ENCODE measurements around the gene SPATA2L.

Gene SPATA2L

GRCh38 chr16:89661215-89661614 lies 40.3 kb downstream of the SPATA2L start:
- Histone ChIP-seq H3K27me3 (no peaks in the 10 kb centered on the region), H3K4me3 (ENCODE audit: low read depth in 1 of 2, low read length in 1 of 2) (no peak overlapping the region), H3K9me3 (no peaks in the 10 kb centered on the region), H3K4me1 (ENCODE audit: control insufficient read depth in 1 of 2, insufficient read depth in 1 of 2, low read depth in 1 of 2, low read length in 1 of 2) (peaks cover 16 to 17% of the 10 kb centered on the region in 2 experiments), H3K27ac (no peak overlapping the region), H3K36me3 (peaks cover 3% of the 10 kb centered on the region)
- no peak for TF ChIP-seq CTCF (IDR thresholded peaks at IDR 0.05)

- peaks cover 16 to 17% of the 10 kb centered on the region in 2 experiments for H3K4me1 ChIP-seq (ENCODE audit: control insufficient read depth in 1 of 2, insufficient read depth in 1 of 2, low read depth in 1 of 2, low read length in 1 of 2)
- no peak for TF ChIP-seq CTCF (IDR thresholded peaks at IDR 0.05)
- H3K9me3 ChIP-seq = no peaks in the 10 kb centered on the region
- H3K27ac ChIP-seq = no peak overlapping the region
- H3K4me3 ChIP-seq (ENCODE audit: low read depth in 1 of 2, low read length in 1 of 2) = no peak overlapping the region
- peaks cover 3% of the 10 kb centered on the region for H3K36me3 ChIP-seq
- no peaks in the 10 kb centered on the region for H3K27me3 ChIP-seq
Measured at GRCh38 chr16:89660146-89660545, 41.4 kb downstream of the SPATA2L start.

- Histone ChIP-seq H3K27me3 (no peaks in the 10 kb centered on the region), H3K4me1 (ENCODE audit: control insufficient read depth in 1 of 2, insufficient read depth in 1 of 2, low read depth in 1 of 2, low read length in 1 of 2) (peaks cover 16 to 17% of the 10 kb centered on the region in 2 experiments), H3K9me3 (no peaks in the 10 kb centered on the region), H3K4me3 (ENCODE audit: low read depth in 1 of 2, low read length in 1 of 2) (peak overlapping the region; percentile 82 to 99), H3K36me3 (peaks cover 14% of the 10 kb centered on the region), H3K27ac (peak overlapping the region; percentile 89)
- TF ChIP-seq CTCF (IDR thresholded peaks at IDR 0.05) = no peak
Measured at GRCh38 chr16:89658221-89658879, 43.2 kb downstream of the SPATA2L start.

GRCh38 chr16:89657442-89658220 lies 43.9 kb downstream of the SPATA2L start, which contains the start of the genes CHMP1A and SPATA33:
CHMP1A (minus strand) TSS chr16:89657708; CDS start chr16:89657588, 120 bp downstream.
SPATA33 (plus strand) TSS chr16:89657836; CDS start chr16:89657912, 76 bp downstream.
- Histone ChIP-seq H3K4me1 (ENCODE audit: control insufficient read depth in 1 of 2, insufficient read depth in 1 of 2, low read depth in 1 of 2, low read length in 1 of 2) (peaks cover 16 to 17% of the 10 kb centered on the region in 2 experiments), H3K36me3 (peaks cover 20% of the 10 kb centered on the region), H3K27ac (peak within 1 kb of the TSS; percentile 89), H3K4me3 (ENCODE audit: low read depth in 1 of 2, low read length in 1 of 2) (peak within 1 kb of the TSS; percentile 82 to 99), H3K27me3 (no peaks in the 10 kb centered on the region), H3K9me3 (no peaks in the 10 kb centered on the region)
- peak; percentile 6 for TF ChIP-seq CTCF (IDR thresholded peaks at IDR 0.05)

- Histone ChIP-seq H3K36me3 (peaks cover 28% of the 10 kb centered on the region), H3K4me1 (ENCODE audit: control insufficient read depth in 1 of 2, insufficient read depth in 1 of 2, low read depth in 1 of 2, low read length in 1 of 2) (peaks cover 16 to 17% of the 10 kb centered on the region in 2 experiments), H3K9me3 (no peaks in the 10 kb centered on the region), H3K27me3 (no peaks in the 10 kb centered on the region), H3K4me3 (ENCODE audit: low read depth in 1 of 2, low read length in 1 of 2) (peak overlapping the region; percentile 82 to 99), H3K27ac (peak overlapping the region; percentile 89)
- TF ChIP-seq CTCF (IDR thresholded peaks at IDR 0.05) = no peak
Measured at GRCh38 chr16:89656435-89657121, 44.9 kb downstream of the SPATA2L start.
